K562 (cell line): Measurements from ENCODE around the gene ZMIZ1. TPM values are rescaled to one million over a fixed set of nuclear protein-coding genes. Genes with fewer than 3 reads are reported as not detected.

Experiments
- ATAC-seq: fragments of 200-7000 bp; cut with Tn5 transposase; 3 replicates; pipeline ENCODE4 v1.9.1; 2020; ENCODE audit warnings: moderate library complexity
- BruUV-seq: library from RNA; stranded (reverse); fragments of 400-500 nt; replicated peaks from 2 replicates; lab custom pipeline; 2021; lab: Mats Ljungman, UMichigan
- CTCF ChIA-PET: fragments of 300-600 bp; formaldehyde crosslinking; extraction: SDS; loops from one replicate; lab custom pipeline; 2021; ENCODE audit warnings: low intra/inter-chr PET ratio; lab: Yijun Ruan, JAX
- POLR2A ChIA-PET: fragments of 300-600, 350-650 bp; sonication (Branson Sonifier 250); formaldehyde crosslinking; extraction: SDS; loops from one replicate; lab custom pipeline; 2021; ENCODE audit warnings: antibody characterized with exemption, inconsistent platforms; lab: Yijun Ruan, JAX
- DNase-seq, 4 experiments: peaks; one replicate each; pipeline versions ENCODE4 v3.0.0 to v3.0.0-alpha.2; 2011 to 2018; ENCODE audit warnings: low spot score in 3 of 4, mixed read lengths in 3 of 4; ENCODE audit errors: extremely low read depth in 1 of 4
- FAIRE-seq: peaks from 2 replicates; lab custom pipeline; 2011; peaks lifted over from hg19 to GRCh38; lab: Jason Lieb, UNC
- H2AFZ ChIP-seq: 2 replicates; pipeline ENCODE4 v1.6.0; 2011; ENCODE audit warnings: low read depth, low read length, control low read depth, inconsistent platforms
- H3K27ac ChIP-seq: fragments of 200-600 bp; 3 replicates; pipeline ENCODE4 v1.8.0; 2011; ENCODE audit warnings: low read depth, mild to moderate bottlenecking, control low read depth, inconsistent platforms, low read length, moderate library complexity, mixed read lengths; ENCODE audit errors: extremely low read depth
- H3K27me3 ChIP-seq, 2 experiments: fragments of 300-600 bp in 1 of 2; 2 replicates in 1 of 2; 3 replicates in 1 of 2; pipeline versions ENCODE4 v1.6.0 to v1.8.0; 2011; ENCODE audit warnings: inconsistent platforms in 2 of 2, low read length in 2 of 2, mild to moderate bottlenecking in 1 of 2, mixed read lengths in 1 of 2, moderate library complexity in 1 of 2; ENCODE audit not compliant: control insufficient read depth in 2 of 2, insufficient read depth in 2 of 2
- H3K36me3 ChIP-seq: fragments of 300-600 bp; 3 replicates; pipeline ENCODE4 v1.8.0; 2011; ENCODE audit warnings: mild to moderate bottlenecking, low read length, inconsistent platforms; ENCODE audit not compliant: control insufficient read depth, insufficient read depth
- H3K4me1 ChIP-seq, 2 experiments: fragments of 200-600 bp in 1 of 2; replicated peaks in 1 of 2; 2 replicates in 1 of 2; 3 replicates in 1 of 2; pipeline versions ENCODE4 v1.5.1 to v1.8.0; 2011; ENCODE audit warnings: inconsistent platforms in 2 of 2, low read length in 2 of 2, mild to moderate bottlenecking in 1 of 2, mixed read lengths in 1 of 2, moderate library complexity in 1 of 2; ENCODE audit not compliant: control insufficient read depth in 2 of 2, insufficient read depth in 2 of 2
- H3K4me2 ChIP-seq: 2 replicates; pipeline ENCODE4 v1.6.1; 2011; ENCODE audit warnings: low read length, control low read depth, inconsistent platforms, mixed read lengths; ENCODE audit not compliant: insufficient read depth
- H3K4me3 ChIP-seq: fragments of 200-600 bp; sonication (generic), shearing (Covaris generic); 2 replicates; pipeline ENCODE4 v1.5.1; 2016; ENCODE audit warnings: control low read depth, inconsistent platforms
- H3K79me2 ChIP-seq: fragments of 200-600 bp; 3 replicates; pipeline ENCODE4 v1.8.0; 2011; ENCODE audit warnings: low read length, inconsistent platforms; ENCODE audit not compliant: control insufficient read depth, insufficient read depth
- H3K9ac ChIP-seq, 2 experiments: 2 replicates each; pipeline versions ENCODE4 v1.6.0 to v1.6.1; 2011; ENCODE audit warnings: low read depth in 2 of 2, low read length in 2 of 2, control low read depth in 1 of 2, inconsistent platforms in 1 of 2, mild to moderate bottlenecking in 1 of 2, mixed read lengths in 1 of 2; ENCODE audit not compliant: insufficient read depth in 1 of 2
- H3K9me1 ChIP-seq: one replicate; pipeline ENCODE4 v1.6.0; 2011; ENCODE audit warnings: inconsistent platforms, mild to moderate bottlenecking, low read length, moderate library complexity; ENCODE audit not compliant: control insufficient read depth, insufficient read depth
- H3K9me3 ChIP-seq: replicated peaks from 2 replicates; pipeline ENCODE4 v1.5.1; 2011; ENCODE audit warnings: low read depth, low read length, inconsistent platforms; ENCODE audit not compliant: control insufficient read depth, insufficient read depth
- H4K20me1 ChIP-seq: replicated peaks from 2 replicates; pipeline ENCODE4 v1.6.1; 2011; ENCODE audit warnings: low read length, inconsistent platforms, mixed read lengths; ENCODE audit not compliant: control insufficient read depth, insufficient read depth
- IRF2 ChIP-seq: sonication (generic); formaldehyde crosslinking; IDR thresholded peaks from 2 replicates; pipeline ENCODE4 v1.8.1; 2022; ENCODE audit warnings: mild to moderate bottlenecking, missing genetic modification reagents
- PHF8 ChIP-seq: fragments of 200-600 bp; sonication (generic); IDR thresholded peaks from 2 replicates; pipeline ENCODE4 v1.6.1; 2012; ENCODE audit warnings: mixed run types, mild to moderate bottlenecking, inconsistent platforms, low read length, moderate library complexity, borderline replicate concordance
- RBBP5 ChIP-seq: fragments of 200-600 bp; sonication (generic); IDR thresholded peaks from 2 replicates; pipeline ENCODE4 v1.6.1; 2012; ENCODE audit warnings: borderline replicate concordance, mild to moderate bottlenecking, low read length, control low read depth, inconsistent platforms; ENCODE audit not compliant: insufficient read depth, poor library complexity, severe bottlenecking
- SAFB ChIP-seq: fragments of 200-400 bp; formaldehyde crosslinking; IDR thresholded peaks from 2 replicates; pipeline ENCODE4 v1.6.1; 2017; ENCODE audit warnings: low read depth, low read length, borderline replicate concordance
- SAP30 ChIP-seq: fragments of 200-600 bp; sonication (generic); IDR thresholded peaks from 2 replicates; pipeline ENCODE4 v1.6.1; 2012; ENCODE audit warnings: borderline replicate concordance, low read depth, mild to moderate bottlenecking, moderate library complexity, low read length, control low read depth, inconsistent platforms; ENCODE audit not compliant: insufficient read depth, poor library complexity, severe bottlenecking
- WGBS: fragments of 100-300 bp; shearing (Covaris generic); methylation state at CpG from one replicate; pipeline ENCODE4 v1.1.6; 2016; ENCODE audit warnings: low coverage, mixed read lengths; ENCODE audit not compliant: insufficient coverage; ENCODE audit errors: missing lambda C conversion rate; 5-methylcytosine and 5-hydroxymethylcytosine counted together
- in situ Hi-C: fragments of 300-500 bp; cut with MboI; formaldehyde crosslinking; loops from 4 replicates; pipeline ENCODE4 v1.15.0; 2018; ENCODE audit warnings: inconsistent platforms, mixed read lengths
- intact Hi-C: fragments of 100-400 bp; cut with micrococcal nuclease; formaldehyde crosslinking; loops from 2 replicates; pipeline ENCODE4 v1.14.2; 2022
- polyA plus RNA-seq, 8 experiments: library from polyadenylated mRNA; depleted of rRNA in 4 of 8; stranded (reverse) in 5 of 8; unstranded in 3 of 8; fragments of >200 nt; fragmentation: Nextera tagmentation in 2 of 8; fragmentation: Illumina TruSeq in 1 of 8; extraction: Ambion mirVana in 2 of 8; extraction: Trizol in 1 of 8; gene quantifications; 2 replicates each; pipeline versions ENCODE4 v1.2.1 to v1.2.3, GENCODE V29; 2011 to 2014; ENCODE audit warnings: inconsistent platforms in 1 of 8, missing spikeins in 1 of 8
- total RNA-seq, 7 experiments: library from RNA; depleted of rRNA in 6 of 7; stranded (reverse); fragments of >200 nt in 6 of 7; fragmentation: Illumina TruSeq in 2 of 7; extraction: Trizol in 2 of 7; gene quantifications; 2 replicates each; pipeline versions ENCODE4 v1.2.1 to v1.2.3, GENCODE V29; 2011 to 2021; ENCODE audit warnings: low replicate concordance in 1 of 7
- TF ChIP-seq, protein P1 (sequence below): fragments of 200-800 bp; sonication (Bioruptor generic); IDR thresholded peaks from 2 replicates; pipeline ENCODE4 v1.6.1; 2017; ENCODE audit warnings: missing genetic modification characterization, missing compliant biosample characterization
- TF ChIP-seq, protein P2 (sequence below), 2 experiments: fragments of 200-800 bp in 1 of 2; sonication (Bioruptor generic) in 1 of 2; sonication (generic) in 1 of 2; formaldehyde crosslinking in 1 of 2; IDR thresholded peaks in 1 of 2; conservative IDR thresholded peaks in 1 of 2; 2 replicates each; pipeline versions ENCODE4 v1.5.0 to v1.6.1; 2016 to 2020; ENCODE audit warnings: missing compliant biosample characterization in 1 of 2, missing genetic modification characterization in 1 of 2, missing genetic modification reagents in 1 of 2

The ZMIZ1 gene
- total and polyA plus RNA-seq, 9 of the 15 experiments (the other 6 are each of a cell fraction or from before 2014, with no cell fraction given): 1.0 to 37.3 (median 4.3) TPM

- Histone ChIP-seq H3K9me1 (peaks cover 3% of the 10 kb centered on the region), H3K4me3 (peak overlapping the region; percentile 83), H3K4me2 (peak overlapping the region; percentile 98), H3K79me2 (peaks cover 69% of the 10 kb centered on the region), H4K20me1 (peaks cover 47% of the 10 kb centered on the region), H3K27me3 (no peaks in the 10 kb centered on the region), H3K4me1 (peaks cover 14 to 65% of the 10 kb centered on the region in 2 experiments; a peak in 4 of 5 replicates), H3K9ac (peak overlapping the region in 1 of 2 experiments; percentile 89; a peak in 2 of 4 replicates), H3K27ac (no peak overlapping the region), H2AFZ (no peak overlapping the region), H3K9me3 (no peaks in the 10 kb centered on the region), H3K36me3 (no peaks in the 10 kb centered on the region)
- ATAC-seq: no peak
- DNase-seq: peak in 1 of 4 experiments; percentile 30
- ChIA-PET CTCF (interaction anchor here (1.1 kb wide), 1 partner anchor 133 kb away, joined by 4 read pairs; no protein-coding TSS in a partner anchor), POLR2A (interaction anchor here (0.6 kb wide), 1 partner anchor 9 kb away, joined by 3 read pairs; no protein-coding TSS in a partner anchor)
- intact Hi-C loops (loop anchor here (1.0 kb wide), 1 partner anchor 108 kb away; no protein-coding TSS in a partner anchor), in situ Hi-C loops (no loop called here)
- WGBS: 61% methylated on average over 21 of the region's 32 CpGs
- BruUV-seq: no TSS peak
- FAIRE-seq: no peak
- TF ChIP-seq, protein P1, sequence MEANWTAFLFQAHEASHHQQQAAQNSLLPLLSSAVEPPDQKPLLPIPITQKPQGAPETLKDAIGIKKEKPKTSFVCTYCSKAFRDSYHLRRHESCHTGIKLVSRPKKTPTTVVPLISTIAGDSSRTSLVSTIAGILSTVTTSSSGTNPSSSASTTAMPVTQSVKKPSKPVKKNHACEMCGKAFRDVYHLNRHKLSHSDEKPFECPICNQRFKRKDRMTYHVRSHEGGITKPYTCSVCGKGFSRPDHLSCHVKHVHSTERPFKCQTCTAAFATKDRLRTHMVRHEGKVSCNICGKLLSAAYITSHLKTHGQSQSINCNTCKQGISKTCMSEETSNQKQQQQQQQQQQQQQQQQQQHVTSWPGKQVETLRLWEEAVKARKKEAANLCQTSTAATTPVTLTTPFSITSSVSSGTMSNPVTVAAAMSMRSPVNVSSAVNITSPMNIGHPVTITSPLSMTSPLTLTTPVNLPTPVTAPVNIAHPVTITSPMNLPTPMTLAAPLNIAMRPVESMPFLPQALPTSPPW (CRISPR knock-in tag): peak; percentile 81
- 0 out of 2 replicates have a peak, but pooled peaks have one; percentile 6 for TF ChIP-seq PHF8
- TF ChIP-seq RBBP5: peak; percentile 34
- TF ChIP-seq, protein P2, sequence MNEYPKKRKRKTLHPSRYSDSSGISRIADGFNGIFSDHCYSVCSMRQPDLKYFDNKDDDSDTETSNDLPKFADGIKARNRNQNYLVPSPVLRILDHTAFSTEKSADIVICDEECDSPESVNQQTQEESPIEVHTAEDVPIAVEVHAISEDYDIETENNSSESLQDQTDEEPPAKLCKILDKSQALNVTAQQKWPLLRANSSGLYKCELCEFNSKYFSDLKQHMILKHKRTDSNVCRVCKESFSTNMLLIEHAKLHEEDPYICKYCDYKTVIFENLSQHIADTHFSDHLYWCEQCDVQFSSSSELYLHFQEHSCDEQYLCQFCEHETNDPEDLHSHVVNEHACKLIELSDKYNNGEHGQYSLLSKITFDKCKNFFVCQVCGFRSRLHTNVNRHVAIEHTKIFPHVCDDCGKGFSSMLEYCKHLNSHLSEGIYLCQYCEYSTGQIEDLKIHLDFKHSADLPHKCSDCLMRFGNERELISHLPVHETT (CRISPR knock-in tag; conservative IDR thresholded peaks at IDR 0.05 in 1 of 2, IDR thresholded peaks at IDR 0.05 in 1 of 2): 0 out of 4 replicates have a peak, but pooled peaks of 1 of the 2 experiments have one; percentile 74
- peak; percentile 66 for TF ChIP-seq SAP30
- TF ChIP-seq IRF2 (CRISPR knock-in tag): no peak
- TF ChIP-seq SAFB: no peak
Observed at GRCh38 chr10:79070606-79071395, 2.0 kb downstream of the ZMIZ1 start.
